Measurements from ENCODE around the gene RFX1. TPM values are rescaled to one million over a fixed set of nuclear protein-coding genes. Genes with fewer than 3 reads are reported as not detected.

Gene RFX1
- total and polyA plus RNA-seq, 9 of the 15 experiments (the other 6 are each of a cell fraction or from before 2014, with no cell fraction given), result 0.14 to 19.3 (median 1.2) TPM

- TF ChIP-seq UBTF (IDR thresholded peaks at IDR 0.05; ENCODE audit: borderline replicate concordance in 1 of 2, low read depth in 2 of 2, low read length in 2 of 2) (0 out of 4 replicates have a peak, but pooled peaks of 1 of the 2 experiments have one; percentile 67), NCOA1 (IDR thresholded peaks at IDR 0.05; ENCODE audit: low read depth) (peak; percentile 56; the same call in 1 of the 2 replicates), TCF3 (CRISPR knock-in tag; IDR thresholded peaks at IDR 0.05) (peak; percentile 83), FOS (IDR thresholded peaks at IDR 0.05; ENCODE audit: extremely low read depth, insufficient read length) (no peak), SOX6 (IDR thresholded peaks at IDR 0.05) (no peak), POLR2G (IDR thresholded peaks at IDR 0.05; ENCODE audit: low read depth, low read length) (no peak), E4F1 (CRISPR knock-in tag; IDR thresholded peaks at IDR 0.05; ENCODE audit: borderline replicate concordance) (no peak), ZNF785 (CRISPR knock-in tag; IDR thresholded peaks at IDR 0.05) (no peak), POU5F1 (IDR thresholded peaks at IDR 0.05; ENCODE audit: borderline replicate concordance, low read depth, low read length, partially characterized antibody) (no peak), FOXJ3 (CRISPR knock-in tag; IDR thresholded peaks at IDR 0.05) (no peak), HNRNPLL (IDR thresholded peaks at IDR 0.05; ENCODE audit: low read depth, low read length, poor library complexity, severe bottlenecking) (no peak), RBM34 (IDR thresholded peaks at IDR 0.05; ENCODE audit: borderline replicate concordance, insufficient read depth, low read length) (no peak), ZNF445 (CRISPR knock-in tag; IDR thresholded peaks at IDR 0.05; ENCODE audit: low read depth) (no peak), XRCC5 (IDR thresholded peaks at IDR 0.05; ENCODE audit: low read depth, low read length) (no peak), DPF2 (IDR thresholded peaks at IDR 0.05) (peak; percentile 61; the same call in 1 of the 2 replicates), NFATC3 (IDR thresholded peaks at IDR 0.05) (no peak), ADNP (tag; IDR thresholded peaks at IDR 0.05) (no peak), GABPB1 (CRISPR knock-in tag; IDR thresholded peaks at IDR 0.05) (no peak), ZKSCAN3 (CRISPR knock-in tag; IDR thresholded peaks at IDR 0.05) (no peak), FIP1L1 (IDR thresholded peaks at IDR 0.05; ENCODE audit: low read depth, low read length, poor library complexity, severe bottlenecking) (no peak)
- TF ChIP-seq, protein P1, sequence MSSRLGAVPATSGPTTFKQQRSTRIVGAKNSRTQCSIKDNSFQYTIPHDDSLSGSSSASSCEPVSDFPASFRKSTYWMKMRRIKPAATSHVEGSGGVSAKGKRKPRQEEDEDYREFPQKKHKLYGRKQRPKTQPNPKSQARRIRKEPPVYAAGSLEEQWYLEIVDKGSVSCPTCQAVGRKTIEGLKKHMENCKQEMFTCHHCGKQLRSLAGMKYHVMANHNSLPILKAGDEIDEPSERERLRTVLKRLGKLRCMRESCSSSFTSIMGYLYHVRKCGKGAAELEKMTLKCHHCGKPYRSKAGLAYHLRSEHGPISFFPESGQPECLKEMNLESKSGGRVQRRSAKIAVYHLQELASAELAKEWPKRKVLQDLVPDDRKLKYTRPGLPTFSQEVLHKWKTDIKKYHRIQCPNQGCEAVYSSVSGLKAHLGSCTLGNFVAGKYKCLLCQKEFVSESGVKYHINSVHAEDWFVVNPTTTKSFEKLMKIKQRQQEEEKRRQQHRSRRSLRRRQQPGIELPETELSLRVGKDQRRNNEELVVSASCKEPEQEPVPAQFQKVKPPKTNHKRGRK (tag; IDR thresholded peaks at IDR 0.05), result no peak
- TF ChIP-seq, protein P2, sequence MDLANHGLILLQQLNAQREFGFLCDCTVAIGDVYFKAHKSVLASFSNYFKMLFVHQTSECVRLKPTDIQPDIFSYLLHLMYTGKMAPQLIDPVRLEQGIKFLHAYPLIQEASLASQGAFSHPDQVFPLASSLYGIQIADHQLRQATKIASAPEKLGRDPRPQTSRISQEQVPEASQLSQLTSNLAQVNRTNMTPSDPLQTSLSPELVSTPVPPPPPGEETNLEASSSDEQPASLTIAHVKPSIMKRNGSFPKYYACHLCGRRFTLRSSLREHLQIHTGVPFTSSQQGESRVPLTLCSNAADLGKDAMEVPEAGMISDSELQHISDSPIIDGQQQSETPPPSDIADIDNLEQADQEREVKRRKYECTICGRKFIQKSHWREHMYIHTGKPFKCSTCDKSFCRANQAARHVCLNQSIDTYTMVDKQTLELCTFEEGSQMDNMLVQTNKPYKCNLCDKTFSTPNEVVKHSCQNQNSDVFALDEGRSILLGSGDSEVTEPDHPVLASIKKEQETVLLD (IDR thresholded peaks at IDR 0.05), result no peak
Observed at GRCh38 chr19:14027856-14028450, 21.8 kb upstream of the RFX1 start, which contains the start of gene RLN3 (continued).
